GM18951 (cell line): ENCODE measurements around the gene CYP4A22.
"Not testable (repeated sequence)": the region's sequence is repeated elsewhere in the genome, so short reads cannot be mapped to it uniquely, and the experiment has no call there.

Experiments
- POLR2A ChIP-seq: IDR thresholded peaks from 4 replicates; pipeline ENCODE4 v1.6.1; 2011; ENCODE audit warnings: mild to moderate bottlenecking; ENCODE audit not compliant: insufficient read length, insufficient read depth; ENCODE audit errors: extremely low read depth
- in situ Hi-C: fragments of 300-500 bp; cut with MboI; formaldehyde crosslinking; loops from one replicate; pipeline ENCODE4 v1.12.0; 2022; ENCODE audit warnings: low sequenced_read_pairs, mixed read lengths, inconsistent platforms; ENCODE audit not compliant: unreplicated experiment

CYP4A22 gene

GRCh38 chr1:47137925-47138615, 829 bp downstream of the CYP4A22 start:
- in situ Hi-C loops: no loop called here
- TF ChIP-seq POLR2A: no peak

- in situ Hi-C loops: not testable (repeated sequence)
These were observed 3.1 kb downstream of the CYP4A22 start for GRCh38 chr1:47140358-47140757.

GRCh38 chr1:47143654-47144053, 6.4 kb downstream of the CYP4A22 start:
- in situ Hi-C loops: not testable (repeated sequence)

- in situ Hi-C loops: loop anchor here (5.0 kb wide), 1 partner anchor 214 kb away; no protein-coding TSS in a partner anchor
These were observed 9.3 kb downstream of the CYP4A22 start for GRCh38 chr1:47146495-47146894.

- in situ Hi-C loops: loop anchor here (5.0 kb wide), 1 partner anchor 215 kb away; no protein-coding TSS in a partner anchor
- TF ChIP-seq POLR2A: no peak
These were observed 10.0 kb downstream of the CYP4A22 start for GRCh38 chr1:47147047-47147785.

GRCh38 chr1:47149162-47149561, 11.9 kb downstream of the CYP4A22 start:
- in situ Hi-C loops: loop anchor here (5.0 kb wide), 1 partner anchor 217 kb away; no protein-coding TSS in a partner anchor

GRCh38 chr1:47156457-47156856, 19.2 kb downstream of the CYP4A22 start:
- in situ Hi-C loops: not testable (repeated sequence)

GRCh38 chr1:47157957-47158356, 20.7 kb downstream of the CYP4A22 start:
- in situ Hi-C loops: not testable (repeated sequence)

GRCh38 chr1:47160716-47161115, 23.5 kb downstream of the CYP4A22 start:
- TF ChIP-seq POLR2A: no peak
- in situ Hi-C loops: no loop called here

- in situ Hi-C loops: no loop called here
- TF ChIP-seq POLR2A: no peak
These were observed 24.2 kb downstream of the CYP4A22 start for GRCh38 chr1:47161298-47162040.

- in situ Hi-C loops: no loop called here
- no peak for TF ChIP-seq POLR2A
These were observed 27.3 kb downstream of the CYP4A22 start for GRCh38 chr1:47164552-47164951.

GRCh38 chr1:47172782-47173181, 35.5 kb downstream of the CYP4A22 start:
- TF ChIP-seq POLR2A: no peak
- in situ Hi-C loops: no loop called here

GRCh38 chr1:47174656-47175020, 37.4 kb downstream of the CYP4A22 start:
- in situ Hi-C loops: no loop called here
- TF ChIP-seq POLR2A: no peak
